Right atrium auricular region (tissue), 2 donors: ENCODE measurements around the gene METAP1D. TPM values are rescaled to one million over a fixed set of nuclear protein-coding genes. Genes with fewer than 3 reads are reported as not detected.

Source experiments
- DNase-seq: peaks from one replicate; pipeline ENCODE4 v3.0.0-alpha.2; 2019; ENCODE audit warnings: low spot score
- H3K27ac ChIP-seq, 2 donors: fragments of 200-600 bp; sonication (generic); 1 replicate in 1 of 2; 2 replicates in 1 of 2; pipeline ENCODE4 v1.5.1; 2016 to 2019
- H3K27me3 ChIP-seq, 2 donors: fragments of 200-600 bp; sonication (generic); one replicate each; pipeline versions ENCODE4 v1.5.1 to v1.6.0; 2017 to 2019
- H3K36me3 ChIP-seq: fragments of 200-600 bp; sonication (generic); one replicate; pipeline ENCODE4 v1.5.1; 2016
- H3K4me1 ChIP-seq, 2 donors: fragments of 200-600 bp; sonication (generic); one replicate each; pipeline versions ENCODE4 v1.5.1 to v1.6.0; 2017 to 2019
- H3K4me3 ChIP-seq, 2 donors: fragments of 200-600 bp; sonication (generic); 1 replicate in 1 of 2; 2 replicates in 1 of 2; pipeline ENCODE4 v1.5.1; 2017 to 2019; ENCODE audit warnings: mild to moderate bottlenecking in 1 of 2, moderate library complexity in 1 of 2
- H3K9me3 ChIP-seq, 2 donors: fragments of 200-600 bp; sonication (generic); one replicate each; pipeline ENCODE4 v1.5.1; 2019
- total RNA-seq, 2 donors: library from RNA; depleted of rRNA; stranded (reverse); fragments of >200 nt; gene quantifications; one replicate each; pipeline ENCODE4 v1.1.0, GENCODE V29; 2016
- TF ChIP-seq, protein P1 (sequence below), 2 donors: fragments of 200-600 bp; sonication (generic); IDR thresholded peaks; one replicate each; pipeline ENCODE4 v1.5.1; 2019; ENCODE audit warnings: antibody characterized with exemption in 2 of 2

The METAP1D gene
- total RNA-seq, 2 donors from 2014 or later, result 2.3 to 4.7 TPM

DNA sequence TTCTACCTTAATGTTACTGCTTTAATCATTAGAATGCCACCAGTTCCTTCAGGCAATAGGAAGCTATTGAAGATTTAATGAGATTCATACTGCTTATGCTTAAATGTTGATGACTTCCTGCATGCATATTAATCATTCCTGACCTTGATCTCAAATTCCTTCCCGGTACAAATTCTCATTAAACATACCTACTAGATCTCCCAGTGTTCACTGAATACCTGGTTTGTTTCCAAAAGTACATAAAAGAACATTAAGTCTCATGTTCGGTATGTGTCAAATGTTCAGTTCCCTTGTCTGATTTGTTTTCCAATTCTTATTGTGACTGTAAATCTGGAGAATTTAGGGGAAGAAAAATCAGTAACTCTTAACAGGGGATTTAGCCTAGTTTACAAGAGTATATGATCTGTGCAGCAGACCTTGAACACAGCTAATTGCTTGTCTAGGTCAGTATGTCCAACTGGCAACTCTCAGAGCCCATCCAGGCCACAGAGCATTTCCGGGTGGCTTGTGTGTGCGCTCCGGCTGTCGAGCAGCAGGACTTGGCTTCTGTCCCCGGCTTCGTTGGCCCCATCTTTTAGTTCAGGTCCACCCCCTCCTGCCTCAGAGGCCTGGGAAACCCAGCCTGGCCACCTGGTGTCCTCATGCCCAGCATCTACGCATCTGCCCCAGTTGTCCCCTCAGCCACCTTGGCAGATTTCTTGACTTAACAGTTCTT lies 13.1 kb downstream of the METAP1D start:
- H3K27me3 ChIP-seq, result no peaks in the 10 kb centered on the region
- no peaks in the 10 kb centered on the region for H3K4me1 ChIP-seq
- no peak for DNase-seq
- H3K36me3 ChIP-seq, result no peaks in the 10 kb centered on the region
- TF ChIP-seq, protein P1, sequence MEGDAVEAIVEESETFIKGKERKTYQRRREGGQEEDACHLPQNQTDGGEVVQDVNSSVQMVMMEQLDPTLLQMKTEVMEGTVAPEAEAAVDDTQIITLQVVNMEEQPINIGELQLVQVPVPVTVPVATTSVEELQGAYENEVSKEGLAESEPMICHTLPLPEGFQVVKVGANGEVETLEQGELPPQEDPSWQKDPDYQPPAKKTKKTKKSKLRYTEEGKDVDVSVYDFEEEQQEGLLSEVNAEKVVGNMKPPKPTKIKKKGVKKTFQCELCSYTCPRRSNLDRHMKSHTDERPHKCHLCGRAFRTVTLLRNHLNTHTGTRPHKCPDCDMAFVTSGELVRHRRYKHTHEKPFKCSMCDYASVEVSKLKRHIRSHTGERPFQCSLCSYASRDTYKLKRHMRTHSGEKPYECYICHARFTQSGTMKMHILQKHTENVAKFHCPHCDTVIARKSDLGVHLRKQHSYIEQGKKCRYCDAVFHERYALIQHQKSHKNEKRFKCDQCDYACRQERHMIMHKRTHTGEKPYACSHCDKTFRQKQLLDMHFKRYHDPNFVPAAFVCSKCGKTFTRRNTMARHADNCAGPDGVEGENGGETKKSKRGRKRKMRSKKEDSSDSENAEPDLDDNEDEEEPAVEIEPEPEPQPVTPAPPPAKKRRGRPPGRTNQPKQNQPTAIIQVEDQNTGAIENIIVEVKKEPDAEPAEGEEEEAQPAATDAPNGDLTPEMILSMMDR (IDR thresholded peaks at IDR 0.05), result no peak
- no peak overlapping the region for H3K4me3 ChIP-seq
- no peak overlapping the region for H3K27ac ChIP-seq
- no peaks in the 10 kb centered on the region for H3K9me3 ChIP-seq

DNA sequence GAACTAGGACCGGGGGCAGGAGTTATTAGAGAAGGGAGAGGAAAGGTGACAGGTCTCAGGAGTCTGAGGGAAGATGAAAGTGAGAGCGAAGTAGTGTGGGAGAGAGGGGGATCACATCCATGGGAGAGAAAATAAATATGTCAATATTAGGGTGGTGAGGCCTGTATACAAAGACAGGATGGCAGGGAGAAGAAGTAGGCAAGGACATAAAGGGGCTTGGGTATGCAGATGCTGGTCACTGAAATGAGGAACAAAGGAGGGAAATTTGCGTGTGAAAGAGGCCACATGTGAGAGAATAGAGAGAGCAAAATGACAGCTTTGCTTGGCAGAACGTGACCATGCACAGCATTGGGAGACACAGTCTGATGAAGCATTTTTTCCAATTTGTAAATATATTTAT lies 13.6 kb downstream of the METAP1D start:
- H3K27ac ChIP-seq, result no peak overlapping the region
- TF ChIP-seq, protein P1 (IDR thresholded peaks at IDR 0.05), result no peak
- H3K9me3 ChIP-seq, result no peaks in the 10 kb centered on the region
- no peaks in the 10 kb centered on the region for H3K36me3 ChIP-seq
- no peaks in the 10 kb centered on the region for H3K27me3 ChIP-seq
- H3K4me1 ChIP-seq, result no peaks in the 10 kb centered on the region
- DNase-seq, result no peak
- no peak overlapping the region for H3K4me3 ChIP-seq

DNA sequence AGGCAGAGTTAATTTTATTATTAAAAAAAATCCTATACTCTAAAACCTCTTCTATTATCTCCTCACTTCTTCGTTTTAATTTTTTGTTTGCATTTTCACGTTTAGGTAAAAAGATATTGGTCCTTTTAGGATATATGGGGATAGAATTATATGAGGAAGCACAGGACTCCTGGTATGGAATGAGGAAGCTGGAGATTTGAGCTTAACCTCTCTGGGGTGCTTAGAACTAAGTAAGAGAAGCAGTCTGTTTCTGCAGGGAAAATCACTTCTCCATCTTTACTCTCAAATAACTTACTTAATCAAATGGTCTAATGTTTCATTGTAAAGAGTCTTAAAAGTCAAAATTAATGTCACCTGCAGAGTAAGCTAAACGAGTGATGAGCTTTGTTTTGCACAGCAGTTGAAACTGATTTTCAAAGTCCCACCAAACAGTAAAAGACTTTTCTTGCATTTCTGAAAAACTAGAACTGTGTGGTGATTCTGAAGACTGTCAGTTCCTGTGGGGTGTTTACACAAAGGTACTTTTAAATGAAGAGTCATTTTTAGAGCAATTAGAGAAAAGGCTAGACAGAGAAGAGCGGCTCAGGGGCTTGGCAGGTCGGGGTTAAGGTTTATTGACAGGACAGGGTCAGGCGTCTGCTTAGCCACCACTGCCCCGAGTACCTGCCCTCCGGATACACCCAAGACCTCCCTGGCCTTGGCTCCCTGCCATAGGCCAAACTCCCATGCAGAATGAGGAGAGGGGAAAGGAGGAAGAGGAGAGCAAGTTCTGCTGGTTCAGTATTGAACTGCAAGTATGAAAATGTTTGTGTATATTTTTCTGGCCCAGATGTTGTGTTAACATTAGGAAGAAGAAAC lies 21.6 kb downstream of the METAP1D start:
- H3K27ac ChIP-seq, result no peak overlapping the region

DNA sequence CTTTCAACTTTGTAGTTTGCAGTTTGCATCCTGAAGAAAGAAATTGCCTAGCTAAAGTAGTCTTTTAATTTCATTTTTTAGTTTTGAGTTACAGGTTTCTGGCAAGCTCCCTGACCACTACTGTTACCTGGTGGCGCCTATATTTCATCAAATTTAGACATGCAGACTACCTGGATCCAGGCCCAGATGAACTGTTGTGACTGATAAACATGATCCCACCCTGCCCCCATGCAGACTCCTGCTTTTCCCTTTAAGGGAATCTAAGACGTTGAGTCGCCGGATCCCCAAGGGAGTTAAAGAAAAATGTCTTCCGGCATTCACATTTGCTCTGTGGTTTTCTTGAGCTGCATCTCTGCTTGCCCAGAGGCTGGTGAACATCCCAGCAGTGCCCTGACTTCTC lies 22.2 kb downstream of the METAP1D start:
- peaks cover 0 to 4% of the 10 kb centered on the region in 2 donors for H3K4me1 ChIP-seq
- DNase-seq, result no peak
- H3K27me3 ChIP-seq, result no peaks in the 10 kb centered on the region
- no peak overlapping the region for H3K27ac ChIP-seq
- no peaks in the 10 kb centered on the region for H3K36me3 ChIP-seq
- TF ChIP-seq, protein P1 (IDR thresholded peaks at IDR 0.05), result no peak
- H3K9me3 ChIP-seq, result no peaks in the 10 kb centered on the region
- no peak overlapping the region for H3K4me3 ChIP-seq

More for the DNA sequence above, 21.6 kb downstream of the METAP1D start:
- Histone ChIP-seq H3K4me3 (no peak overlapping the region), H3K27me3 (no peaks in the 10 kb centered on the region), H3K9me3 (no peaks in the 10 kb centered on the region), H3K4me1 (peaks cover 0 to 4% of the 10 kb centered on the region in 2 donors), H3K36me3 (no peaks in the 10 kb centered on the region)
- TF ChIP-seq, protein P1 (IDR thresholded peaks at IDR 0.05), result no peak
- DNase-seq, result no peak

DNA sequence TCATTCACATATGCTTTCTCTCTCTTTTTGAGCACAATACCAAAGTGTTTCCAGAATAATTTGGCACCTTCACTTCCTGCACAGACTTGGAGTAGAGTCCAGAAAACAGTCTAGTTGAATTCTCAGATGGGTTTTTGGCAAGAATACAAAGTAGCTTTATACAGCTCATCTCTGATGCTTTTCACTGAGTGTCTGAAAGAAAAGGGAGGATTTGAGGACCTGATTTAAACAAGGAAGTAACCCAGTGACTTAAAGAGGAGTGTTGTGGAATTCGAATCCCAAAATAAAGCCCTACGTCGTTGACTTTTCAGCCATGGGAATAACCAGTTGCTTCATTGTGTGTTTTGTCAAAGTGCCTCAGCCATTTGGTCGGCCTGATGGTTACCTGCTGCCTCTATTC lies 31.8 kb downstream of the METAP1D start:
- Histone ChIP-seq H3K9me3 (no peaks in the 10 kb centered on the region), H3K27ac (no peak overlapping the region), H3K4me3 (no peak overlapping the region), H3K4me1 (no peaks in the 10 kb centered on the region), H3K27me3 (no peaks in the 10 kb centered on the region), H3K36me3 (no peaks in the 10 kb centered on the region)
- TF ChIP-seq, protein P1 (IDR thresholded peaks at IDR 0.05), result no peak
- DNase-seq, result no peak
